ENCODE results near the gene HHIP. TPM values are rescaled to one million over a fixed set of nuclear protein-coding genes. Genes with fewer than 3 reads are reported as not detected.

HHIP gene
- 1 to 10 TPM in 2 of 3 donors, under 1 TPM in 1; 0.90 to 3.8 (median 1.1) TPM for polyA plus RNA-seq

- no peak within 1 kb of the TSS for H3K27ac ChIP-seq (ENCODE audit: low read depth, low read length)
- WGBS, 3 donors = 1 to 2% (median 1%) methylated on average over 35 to 79 of the region's 79 CpGs
Measured at GRCh38 chr4:144645631-144646522, at the start of gene HHIP. TSS of gene HHIP (plus strand) at chr4:144646156. CDS start at chr4:144646676, 520 bp downstream.

- WGBS, 3 donors = 87 to 94% (median 91%) methylated on average over 4 of the region's 4 CpGs
- no peak overlapping the region for H3K27ac ChIP-seq (ENCODE audit: low read depth, low read length)
Measured at GRCh38 chr4:144597171-144597570, 48.8 kb upstream of the HHIP start.

GRCh38 chr4:144599621-144600020 lies 46.3 kb upstream of the HHIP start:
- WGBS, 3 donors = 45 to 66% (median 65%) methylated on average over 1 of the region's 1 CpG
- H3K27ac ChIP-seq (ENCODE audit: low read depth, low read length) = no peak overlapping the region

- no peak overlapping the region for H3K27ac ChIP-seq (ENCODE audit: low read depth, low read length)
Measured at GRCh38 chr4:144611850-144612249, 34.1 kb upstream of the HHIP start.

GRCh38 chr4:144614850-144615585 lies 30.9 kb upstream of the HHIP start:
- no peak overlapping the region for H3K27ac ChIP-seq (ENCODE audit: low read depth, low read length)
- WGBS, 3 donors = 68 to 75% (median 72%) methylated on average over 3 of the region's 3 CpGs

- H3K27ac ChIP-seq (ENCODE audit: low read depth, low read length) = no peak overlapping the region
- 51 to 60% (median 54%) methylated on average over 3 of the region's 3 CpGs for WGBS, 3 donors
Measured at GRCh38 chr4:144621681-144622080, 24.3 kb upstream of the HHIP start.

GRCh38 chr4:144627663-144628076 lies 18.3 kb upstream of the HHIP start:
- 27 to 66% (median 57%) methylated on average over 2 of the region's 2 CpGs for WGBS, 3 donors
- no peak overlapping the region for H3K27ac ChIP-seq (ENCODE audit: low read depth, low read length)

- 78 to 92% (median 82%) methylated on average over 6 of the region's 6 CpGs for WGBS, 3 donors
Measured at GRCh38 chr4:144633215-144633614, 12.7 kb upstream of the HHIP start.

GRCh38 chr4:144634978-144635747 lies 10.8 kb upstream of the HHIP start:
- H3K27ac ChIP-seq (ENCODE audit: low read depth, low read length) = no peak overlapping the region
- 89 to 94% (median 89%) methylated on average over 6 of the region's 6 CpGs for WGBS, 3 donors

More at GRCh38 chr4:144633215-144633614, 12.7 kb upstream of the HHIP start:
- H3K27ac ChIP-seq (ENCODE audit: low read depth, low read length) = no peak overlapping the region

GRCh38 chr4:144644368-144645101 lies 1.4 kb upstream of the HHIP start:
- H3K27ac ChIP-seq (ENCODE audit: low read depth, low read length) = no peak overlapping the region
- WGBS, 3 donors = 40 to 60% (median 58%) methylated on average over 12 of the region's 12 CpGs

- H3K27ac ChIP-seq (ENCODE audit: low read depth, low read length) = no peak overlapping the region
- WGBS, 3 donors = 10 to 40% (median 38%) methylated on average over 28 to 29 of the region's 29 CpGs
Measured at GRCh38 chr4:144645102-144645630, 790 bp upstream of the HHIP start.

- 1 to 2% (median 1%) methylated on average over 22 of the region's 22 CpGs for WGBS, 3 donors
- H3K27ac ChIP-seq (ENCODE audit: low read depth, low read length) = no peak overlapping the region
Measured at GRCh38 chr4:144646523-144647094, 653 bp downstream of the HHIP start.

- no peak overlapping the region for H3K27ac ChIP-seq (ENCODE audit: low read depth, low read length)
- 2 to 3% (median 2%) methylated on average over 20 of the region's 20 CpGs for WGBS, 3 donors
Measured at GRCh38 chr4:144647095-144647561, 1.2 kb downstream of the HHIP start.

GRCh38 chr4:144647590-144647989 lies 1.6 kb downstream of the HHIP start:
- H3K27ac ChIP-seq (ENCODE audit: low read depth, low read length) = no peak overlapping the region
- 21 to 26% (median 22%) methylated on average over 4 of the region's 4 CpGs for WGBS, 3 donors

GRCh38 chr4:144648042-144648441 lies 2.1 kb downstream of the HHIP start:
- no peak overlapping the region for H3K27ac ChIP-seq (ENCODE audit: low read depth, low read length)
- WGBS, 3 donors = 26 to 45% (median 37%) methylated on average over 2 of the region's 2 CpGs

GRCh38 chr4:144649646-144650045 lies 3.7 kb downstream of the HHIP start:
- no peak overlapping the region for H3K27ac ChIP-seq (ENCODE audit: low read depth, low read length)
- WGBS, 3 donors = 80 to 94% (median 88%) methylated on average over 1 of the region's 1 CpG

- no peak overlapping the region for H3K27ac ChIP-seq (ENCODE audit: low read depth, low read length)
- WGBS, 3 donors = 82 to 90% (median 83%) methylated on average over 5 of the region's 5 CpGs
Measured at GRCh38 chr4:144650311-144651005, 4.5 kb downstream of the HHIP start.
